Trophoblast cell (in vitro differentiated cells and primary cell): ENCODE results near the gene GRAP.
A peak's percentile ranks its signal among the peaks of the same experiment; 100 is the strongest.

ENCODE experiments used
- DNase-seq, 2 donors: peaks; one replicate each; pipeline ENCODE4 v3.0.0-alpha.2; 2016
- H2AFZ ChIP-seq: 2 replicates; pipeline ENCODE4 v1.6.1; 2013; ENCODE audit warnings: low read length, moderate library complexity, mild to moderate bottlenecking; ENCODE audit not compliant: insufficient read depth, poor library complexity
- H2AK5ac ChIP-seq: 2 replicates; pipeline ENCODE4 v1.6.1; 2013; ENCODE audit warnings: mild to moderate bottlenecking, low read length
- H2BK120ac ChIP-seq: 2 replicates; pipeline ENCODE4 v1.6.1; 2013; ENCODE audit warnings: low read length, mild to moderate bottlenecking, moderate library complexity; ENCODE audit not compliant: insufficient read depth, poor library complexity
- H2BK12ac ChIP-seq: 2 replicates; pipeline ENCODE4 v1.6.1; 2013; ENCODE audit warnings: mild to moderate bottlenecking, low read length, moderate library complexity
- H2BK5ac ChIP-seq: 2 replicates; pipeline ENCODE4 v1.6.1; 2013; ENCODE audit warnings: low read length, low read depth, moderate library complexity, mild to moderate bottlenecking; ENCODE audit not compliant: poor library complexity
- H3K14ac ChIP-seq: 2 replicates; pipeline ENCODE4 v1.6.1; 2013; ENCODE audit warnings: mild to moderate bottlenecking, low read length
- H3K18ac ChIP-seq: 2 replicates; pipeline ENCODE4 v1.6.1; 2013; ENCODE audit warnings: mild to moderate bottlenecking, low read length
- H3K23ac ChIP-seq: 2 replicates; pipeline ENCODE4 v1.6.1; 2013; ENCODE audit warnings: low read length
- H3K27ac ChIP-seq: 2 replicates; pipeline ENCODE4 v1.5.1; 2013; ENCODE audit warnings: low read depth, mild to moderate bottlenecking, inconsistent platforms, low read length, moderate library complexity
- H3K27me3 ChIP-seq: 2 replicates; pipeline ENCODE4 v1.6.1; 2013; ENCODE audit warnings: inconsistent platforms, mild to moderate bottlenecking, low read length, moderate library complexity; ENCODE audit not compliant: insufficient read depth
- H3K36me3 ChIP-seq, 2 experiments: 1 replicate in 1 of 2; 2 replicates in 1 of 2; pipeline ENCODE4 v1.6.1; 2013; ENCODE audit warnings: low read length in 2 of 2, mild to moderate bottlenecking in 2 of 2, moderate library complexity in 1 of 2; ENCODE audit not compliant: insufficient read depth in 2 of 2, control insufficient read depth in 1 of 2
- H3K4ac ChIP-seq: 2 replicates; pipeline ENCODE4 v1.6.1; 2013; ENCODE audit warnings: low read depth, mild to moderate bottlenecking, low read length, moderate library complexity
- H3K4me1 ChIP-seq, 2 experiments: 1 replicate in 1 of 2; 2 replicates in 1 of 2; pipeline ENCODE4 v1.6.1; 2013; ENCODE audit warnings: low read length in 2 of 2, mild to moderate bottlenecking in 2 of 2, moderate library complexity in 1 of 2; ENCODE audit not compliant: insufficient read depth in 2 of 2, control insufficient read depth in 1 of 2
- H3K4me2 ChIP-seq: 2 replicates; pipeline ENCODE4 v1.6.1; 2013; ENCODE audit warnings: inconsistent platforms, mild to moderate bottlenecking, low read length, moderate library complexity
- H3K4me3 ChIP-seq: 2 replicates; pipeline ENCODE4 v1.5.1; 2013; ENCODE audit warnings: mild to moderate bottlenecking, low read depth, low read length, inconsistent platforms
- H3K79me1 ChIP-seq: one replicate; pipeline ENCODE4 v1.6.1; 2013; ENCODE audit warnings: low read length
- H3K79me2 ChIP-seq: 2 replicates; pipeline ENCODE4 v1.6.1; 2013; ENCODE audit warnings: low read length, mild to moderate bottlenecking; ENCODE audit not compliant: control insufficient read depth, insufficient read depth, poor library complexity
- H3K9ac ChIP-seq: 2 replicates; pipeline ENCODE4 v1.6.1; 2013; ENCODE audit warnings: mild to moderate bottlenecking, low read length
- H3K9me3 ChIP-seq: 2 replicates; pipeline ENCODE4 v1.6.1; 2013; ENCODE audit warnings: low read depth, mild to moderate bottlenecking, control low read depth, inconsistent platforms, low read length; ENCODE audit not compliant: insufficient read depth
- H4K12ac ChIP-seq: 2 replicates; pipeline ENCODE4 v1.6.1; 2013; ENCODE audit warnings: low read depth, mild to moderate bottlenecking, low read length, moderate library complexity
- H4K8ac ChIP-seq: 2 replicates; pipeline ENCODE4 v1.6.1; 2013; ENCODE audit warnings: low read depth, mild to moderate bottlenecking, low read length, moderate library complexity
- H4K91ac ChIP-seq: one replicate; pipeline ENCODE4 v1.6.1; 2013; ENCODE audit warnings: low read depth, mild to moderate bottlenecking, low read length, moderate library complexity
- WGBS: extraction: QIAGEN DNeasy Blood & Tissue Kit; methylation state at CpG from one replicate; pipeline ENCODE4 v1.1.7; 2013; ENCODE audit warnings: missing lambda C conversion rate; ENCODE audit not compliant: insufficient read length, insufficient coverage; ENCODE audit errors: extremely low coverage; 5-methylcytosine and 5-hydroxymethylcytosine counted together

Gene GRAP

GRCh38 chr17:18994631-18995030 lies 52.1 kb downstream of the GRAP start:
- peaks cover 2% of the 10 kb centered on the region for H3K79me2 ChIP-seq
- no peaks in the 10 kb centered on the region for H3K27me3 ChIP-seq
- H2BK5ac ChIP-seq = no peak overlapping the region
- no peak overlapping the region for H2BK12ac ChIP-seq
- WGBS = no CpG with 5 or more reads among the region's 1 CpG
- H2AK5ac ChIP-seq = no peak overlapping the region
- H2BK120ac ChIP-seq = no peak overlapping the region
- H3K9ac ChIP-seq = no peak overlapping the region
- no peak overlapping the region for H4K91ac ChIP-seq
- H2AFZ ChIP-seq = no peak overlapping the region
- H3K4me3 ChIP-seq = no peak overlapping the region
- no peak overlapping the region for H4K8ac ChIP-seq
- no peaks in the 10 kb centered on the region for H3K79me1 ChIP-seq
- peaks cover 3% of the 10 kb centered on the region for H3K9me3 ChIP-seq
- DNase-seq = no peak
- no peak overlapping the region for H3K4ac ChIP-seq
- no peak overlapping the region for H3K4me2 ChIP-seq
- H3K18ac ChIP-seq = no peak overlapping the region
- H3K14ac ChIP-seq = no peak overlapping the region
- H4K12ac ChIP-seq = no peak overlapping the region
- H3K23ac ChIP-seq = no peak overlapping the region
- no peaks in the 10 kb centered on the region for H3K4me1 ChIP-seq
- H3K27ac ChIP-seq = no peak overlapping the region
- peaks cover 32 to 34% of the 10 kb centered on the region in 2 experiments for H3K36me3 ChIP-seq

GRCh38 chr17:18993905-18994526 lies 52.7 kb downstream of the GRAP start:
- H3K4ac ChIP-seq = no peak overlapping the region
- peak overlapping the region; percentile 2 for H3K18ac ChIP-seq
- no peaks in the 10 kb centered on the region for H3K4me1 ChIP-seq
- H3K4me3 ChIP-seq = no peak overlapping the region
- H2BK120ac ChIP-seq = no peak overlapping the region
- H2AK5ac ChIP-seq = no peak overlapping the region
- H3K79me1 ChIP-seq = no peaks in the 10 kb centered on the region
- H3K23ac ChIP-seq = no peak overlapping the region
- H3K4me2 ChIP-seq = no peak overlapping the region
- no peak overlapping the region for H3K9ac ChIP-seq
- no peak overlapping the region for H2BK12ac ChIP-seq
- H3K79me2 ChIP-seq = peaks cover 2% of the 10 kb centered on the region
- H4K12ac ChIP-seq = no peak overlapping the region
- DNase-seq = no peak
- no peak overlapping the region for H4K91ac ChIP-seq
- H3K14ac ChIP-seq = no peak overlapping the region
- H4K8ac ChIP-seq = no peak overlapping the region
- no peaks in the 10 kb centered on the region for H3K27me3 ChIP-seq
- no peak overlapping the region for H3K27ac ChIP-seq
- no peak overlapping the region for H2AFZ ChIP-seq
- no peak overlapping the region for H2BK5ac ChIP-seq
- WGBS = no CpG with 5 or more reads among the region's 16 CpGs
- H3K36me3 ChIP-seq = peaks cover 34 to 35% of the 10 kb centered on the region in 2 experiments
- H3K9me3 ChIP-seq = peaks cover 3% of the 10 kb centered on the region

- Histone ChIP-seq H4K12ac (no peak overlapping the region), H3K36me3 (peaks cover 45 to 47% of the 10 kb centered on the region in 2 experiments), H2BK12ac (no peak overlapping the region), H3K14ac (no peak overlapping the region), H2AFZ (no peak overlapping the region), H3K9me3 (peaks cover 3% of the 10 kb centered on the region), H3K79me1 (no peaks in the 10 kb centered on the region), H4K91ac (no peak overlapping the region), H3K4me2 (no peak overlapping the region), H3K27ac (no peak overlapping the region), H3K4me1 (no peaks in the 10 kb centered on the region), H3K23ac (no peak overlapping the region), H3K9ac (no peak overlapping the region), H3K79me2 (peaks cover 2% of the 10 kb centered on the region), H2AK5ac (no peak overlapping the region), H2BK5ac (no peak overlapping the region), H2BK120ac (no peak overlapping the region), H4K8ac (no peak overlapping the region), H3K27me3 (no peaks in the 10 kb centered on the region), H3K18ac (peak overlapping the region; percentile 14), H3K4me3 (no peak overlapping the region), H3K4ac (peak overlapping the region; percentile 13)
- no CpG with 5 or more reads among the region's 22 CpGs for whole genome bisulfite sequencing
- no peak for DNase-seq
Observed at GRCh38 chr17:18992454-18993130, 54.2 kb downstream of the GRAP start.

- H3K4me1 ChIP-seq = no peaks in the 10 kb centered on the region
- H4K12ac ChIP-seq = no peak overlapping the region
- H3K23ac ChIP-seq = no peak overlapping the region
- H2AK5ac ChIP-seq = no peak overlapping the region
- no peak overlapping the region for H3K4me2 ChIP-seq
- H2AFZ ChIP-seq = no peak overlapping the region
- no peak overlapping the region for H4K91ac ChIP-seq
- peaks cover 48% of the 10 kb centered on the region in 2 experiments for H3K36me3 ChIP-seq
- H3K79me1 ChIP-seq = no peaks in the 10 kb centered on the region
- H3K4ac ChIP-seq = no peak overlapping the region
- H3K9ac ChIP-seq = no peak overlapping the region
- no peak overlapping the region for H2BK120ac ChIP-seq
- DNase-seq = no peak
- H3K79me2 ChIP-seq = peaks cover 2% of the 10 kb centered on the region
- no peak overlapping the region for H3K27ac ChIP-seq
- H3K9me3 ChIP-seq = peaks cover 3% of the 10 kb centered on the region
- WGBS = no CpG with 5 or more reads among the region's 20 CpGs
- no peak overlapping the region for H3K4me3 ChIP-seq
- H2BK12ac ChIP-seq = no peak overlapping the region
- no peaks in the 10 kb centered on the region for H3K27me3 ChIP-seq
- no peak overlapping the region for H4K8ac ChIP-seq
- H3K18ac ChIP-seq = no peak overlapping the region
- no peak overlapping the region for H3K14ac ChIP-seq
- H2BK5ac ChIP-seq = no peak overlapping the region
Observed at GRCh38 chr17:18991531-18992315, 55.0 kb downstream of the GRAP start.
